OCI-LY3 (cell line): ENCODE data around the gene FIS1.

ENCODE experiments used
- H2AFZ ChIP-seq: fragments of 200-600, 300-600 bp; shearing (Covaris generic); 2 replicates; pipeline ENCODE4 v1.6.0; 2014; ENCODE audit warnings: antibody characterized with exemption, low read depth, low read length
- H3K27ac ChIP-seq: fragments of 200-600, 300-600 bp; sonication (generic); 2 replicates; pipeline ENCODE4 v1.5.1; 2014; ENCODE audit warnings: mild to moderate bottlenecking, low read length, moderate library complexity, mixed read lengths
- H3K27me3 ChIP-seq: fragments of 200-600, 300-600 bp; sonication (generic); 2 replicates; pipeline ENCODE4 v1.6.1; 2014; ENCODE audit warnings: low read depth, low read length, mixed read lengths
- H3K36me3 ChIP-seq: fragments of 200-600, 300-600 bp; sonication (generic); replicated peaks from 2 replicates; pipeline ENCODE3; 2014; ENCODE audit warnings: low read depth, low read length, mixed read lengths
- H3K4me1 ChIP-seq: fragments of 300-600, 200-600 bp; sonication (generic); 2 replicates; pipeline ENCODE4 v1.6.1; 2014; ENCODE audit warnings: low read length, mixed read lengths
- H3K4me2 ChIP-seq: fragments of 200-600, 300-600 bp; sonication (generic); 2 replicates; pipeline ENCODE4 v1.6.1; 2014; ENCODE audit warnings: low read length, mixed read lengths
- H3K4me3 ChIP-seq: fragments of 300-600, 200-600 bp; sonication (generic); 2 replicates; pipeline ENCODE4 v1.5.1; 2014; ENCODE audit warnings: antibody characterized with exemption, mild to moderate bottlenecking, low read length, moderate library complexity
- H3K79me2 ChIP-seq: fragments of 300-600, 200-600 bp; shearing (Covaris generic); 2 replicates; pipeline ENCODE4 v1.6.1; 2014; ENCODE audit warnings: mild to moderate bottlenecking, low read length, mixed read lengths
- H3K9ac ChIP-seq: fragments of 300-600, 200-600 bp; shearing (Covaris generic); 2 replicates; pipeline ENCODE4 v1.6.0; 2014; ENCODE audit warnings: mild to moderate bottlenecking, low read length, moderate library complexity
- H3K9me3 ChIP-seq: fragments of 200-600, 300-600 bp; shearing (Covaris generic); 2 replicates; pipeline ENCODE4 v1.6.1; 2014; ENCODE audit warnings: low read length, mixed read lengths; ENCODE audit not compliant: insufficient read depth
- H4K20me1 ChIP-seq: fragments of 200-600, 300-600 bp; sonication (generic); 2 replicates; pipeline ENCODE4 v1.6.1; 2016; ENCODE audit warnings: low read length, mixed read lengths; ENCODE audit not compliant: insufficient read depth
- CTCF ChIP-seq: fragments of 200-600, 300-600 bp; sonication (generic); IDR thresholded peaks from 2 replicates; pipeline ENCODE4 v1.5.1; 2014; ENCODE audit warnings: antibody characterized with exemption, low read length, low read depth
- EZH2phosphoT487 ChIP-seq: fragments of 200-600 bp; shearing (Covaris generic); IDR thresholded peaks from 2 replicates; pipeline ENCODE4 v1.6.1; 2018; ENCODE audit warnings: antibody characterized with exemption, mixed run types, low read depth

The FIS1 gene

GRCh38 chr7:101197991-101198390, 46.9 kb downstream of the FIS1 start:
- no peaks in the 10 kb centered on the region for H3K9me3 ChIP-seq
- TF ChIP-seq EZH2phosphoT487: no peak
- TF ChIP-seq CTCF: no peak
- no peak overlapping the region for H3K9ac ChIP-seq
- no peak overlapping the region for H3K4me2 ChIP-seq
- no peak overlapping the region for H2AFZ ChIP-seq
- no peaks in the 10 kb centered on the region for H3K27me3 ChIP-seq
- H3K36me3 ChIP-seq: no peaks in the 10 kb centered on the region
- no peak overlapping the region for H3K27ac ChIP-seq
- no peaks in the 10 kb centered on the region for H4K20me1 ChIP-seq
- H3K4me3 ChIP-seq: no peak overlapping the region
- no peaks in the 10 kb centered on the region for H3K4me1 ChIP-seq
- H3K79me2 ChIP-seq: no peaks in the 10 kb centered on the region

DNA sequence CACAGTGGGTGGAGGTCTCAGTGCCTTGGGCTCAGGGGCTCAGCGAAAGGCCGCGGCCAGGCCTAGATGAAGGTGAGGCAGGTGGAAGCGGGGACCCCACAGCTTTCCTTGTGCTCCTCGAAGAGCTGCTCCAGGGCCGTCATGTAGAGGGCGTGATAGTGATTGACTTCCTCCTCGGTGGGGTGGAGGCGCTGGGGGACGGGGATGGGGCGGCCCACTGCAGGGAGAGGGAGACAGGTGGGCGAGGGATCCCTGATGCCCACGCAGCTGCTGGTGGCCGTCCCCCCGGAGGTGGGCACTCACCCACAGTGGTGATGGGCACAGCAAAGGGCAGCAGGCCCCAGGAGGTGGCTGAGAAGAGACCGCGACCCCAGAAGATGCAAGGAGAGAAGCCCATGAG, 49.0 kb downstream of the FIS1 start:
- Histone ChIP-seq H3K4me2 (no peak overlapping the region), H3K79me2 (no peaks in the 10 kb centered on the region), H3K9ac (no peak overlapping the region), H3K4me1 (peaks cover 4% of the 10 kb centered on the region; the same call in 1 of the 2 replicates), H4K20me1 (no peaks in the 10 kb centered on the region), H3K9me3 (no peaks in the 10 kb centered on the region), H3K36me3 (no peaks in the 10 kb centered on the region), H3K27ac (no peak overlapping the region), H3K27me3 (no peaks in the 10 kb centered on the region), H3K4me3 (no peak overlapping the region), H2AFZ (no peak overlapping the region)
- no peak for TF ChIP-seq EZH2phosphoT487
- TF ChIP-seq CTCF: no peak
